ENCODE data around the gene ZDHHC22. TPM values are rescaled to one million over a fixed set of nuclear protein-coding genes. Genes with fewer than 3 reads are reported as not detected.

The ZDHHC22 gene
- total RNA-seq, 3 donors from 2014 or later, result not detected

DNA sequence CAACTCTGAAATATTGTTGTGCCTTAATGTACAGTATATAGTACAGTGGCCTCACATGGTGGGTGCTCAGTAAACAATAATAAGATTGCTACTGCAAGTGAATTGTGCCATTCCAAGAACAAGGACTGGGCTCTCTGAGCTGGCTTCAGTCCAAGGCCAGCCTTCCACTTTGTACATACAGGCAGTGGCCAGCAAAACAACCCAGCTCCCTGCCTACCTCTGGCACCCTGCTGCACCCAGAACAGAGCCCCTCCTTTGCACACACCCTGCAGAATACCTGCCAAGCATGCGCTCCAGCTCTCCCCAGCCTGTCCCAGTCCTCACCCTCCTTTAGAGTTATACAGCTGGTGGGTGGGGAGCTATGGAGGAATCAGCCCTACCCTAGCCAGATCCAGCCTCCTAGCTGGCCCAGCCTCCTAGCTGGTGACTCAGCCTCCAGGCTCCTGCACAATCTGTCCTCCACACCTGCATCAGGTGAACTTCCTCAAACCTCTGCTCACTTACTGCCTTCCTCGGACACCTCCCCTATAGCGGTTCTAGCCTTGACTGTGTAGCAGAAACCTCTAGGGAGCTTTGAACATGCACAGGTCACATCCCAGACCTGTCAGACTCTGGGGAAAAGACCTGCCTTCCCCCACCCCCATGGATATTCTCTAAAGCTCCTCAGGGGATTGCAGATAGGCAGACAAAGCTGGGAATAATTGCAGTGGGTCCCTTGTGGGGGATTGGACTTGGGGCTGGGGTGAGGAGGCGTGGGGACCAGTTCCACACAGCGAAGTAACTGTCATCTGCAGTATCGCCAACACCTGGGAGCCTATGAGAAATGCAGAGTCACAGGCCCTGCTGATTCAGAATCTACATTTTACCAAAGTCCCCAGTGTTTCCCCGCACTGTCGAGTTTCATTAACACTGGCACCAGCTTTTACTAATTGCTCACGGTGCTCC, 17.9 kb downstream of the ZDHHC22 start:
- TF ChIP-seq, protein P1, sequence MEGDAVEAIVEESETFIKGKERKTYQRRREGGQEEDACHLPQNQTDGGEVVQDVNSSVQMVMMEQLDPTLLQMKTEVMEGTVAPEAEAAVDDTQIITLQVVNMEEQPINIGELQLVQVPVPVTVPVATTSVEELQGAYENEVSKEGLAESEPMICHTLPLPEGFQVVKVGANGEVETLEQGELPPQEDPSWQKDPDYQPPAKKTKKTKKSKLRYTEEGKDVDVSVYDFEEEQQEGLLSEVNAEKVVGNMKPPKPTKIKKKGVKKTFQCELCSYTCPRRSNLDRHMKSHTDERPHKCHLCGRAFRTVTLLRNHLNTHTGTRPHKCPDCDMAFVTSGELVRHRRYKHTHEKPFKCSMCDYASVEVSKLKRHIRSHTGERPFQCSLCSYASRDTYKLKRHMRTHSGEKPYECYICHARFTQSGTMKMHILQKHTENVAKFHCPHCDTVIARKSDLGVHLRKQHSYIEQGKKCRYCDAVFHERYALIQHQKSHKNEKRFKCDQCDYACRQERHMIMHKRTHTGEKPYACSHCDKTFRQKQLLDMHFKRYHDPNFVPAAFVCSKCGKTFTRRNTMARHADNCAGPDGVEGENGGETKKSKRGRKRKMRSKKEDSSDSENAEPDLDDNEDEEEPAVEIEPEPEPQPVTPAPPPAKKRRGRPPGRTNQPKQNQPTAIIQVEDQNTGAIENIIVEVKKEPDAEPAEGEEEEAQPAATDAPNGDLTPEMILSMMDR (IDR thresholded peaks at IDR 0.05), result no peak
- TF ChIP-seq POLR2A (IDR thresholded peaks at IDR 0.05) (no peak), POLR2AphosphoS5 (IDR thresholded peaks at IDR 0.05) (no peak)
- Histone ChIP-seq H3K9me3 (no peaks in the 10 kb centered on the region), H3K36me3 (no peaks in the 10 kb centered on the region), H3K4me1 (peaks cover 5 to 11% of the 10 kb centered on the region in 2 donors), H3K27me3 (no peaks in the 10 kb centered on the region), H3K27ac (peak overlapping the region; percentile 64 to 66), H3K4me3 (peak overlapping the region in 1 of 3 donors; percentile 68)
- DNase-seq (ENCODE audit: low spot score in 2 of 2), result peak; percentile 77 to 85
- intact Hi-C loops (cut with DNase I; ENCODE audit: low total_unique reads), result no loop called here

DNA sequence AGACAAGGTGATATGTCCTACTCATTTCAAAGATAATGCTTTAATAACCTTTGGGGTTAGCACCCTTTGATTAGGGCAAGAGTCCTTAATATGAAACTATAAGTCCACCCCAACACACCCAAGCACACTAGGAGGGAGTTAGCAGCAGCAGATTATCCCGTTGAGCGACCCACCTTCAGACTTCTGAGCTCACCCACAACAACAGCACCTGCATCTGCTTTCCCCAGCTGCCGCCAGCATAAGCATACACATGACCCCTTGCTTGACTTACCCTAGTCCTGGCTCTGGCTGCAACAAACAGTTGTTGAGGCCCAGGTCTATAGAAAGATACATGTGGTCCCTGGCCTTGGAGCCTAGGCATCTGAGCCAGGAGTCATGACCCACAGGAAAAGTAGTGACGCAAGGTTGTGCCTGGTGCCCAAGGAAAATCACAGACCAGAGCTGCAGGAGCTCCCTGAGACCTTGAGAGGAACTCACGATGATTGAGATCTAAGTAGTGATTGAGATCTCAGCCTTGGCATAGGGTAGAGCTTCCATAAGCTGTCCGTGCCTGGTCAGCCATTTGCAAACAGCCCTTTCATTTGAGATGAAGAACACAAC, 19.0 kb downstream of the ZDHHC22 start:
- TF ChIP-seq POLR2A (IDR thresholded peaks at IDR 0.05) (no peak), POLR2AphosphoS5 (IDR thresholded peaks at IDR 0.05) (no peak)
- TF ChIP-seq, protein P1 (IDR thresholded peaks at IDR 0.05), result no peak
- no peaks in the 10 kb centered on the region for H3K27me3 ChIP-seq
- intact Hi-C loops (cut with DNase I; ENCODE audit: low total_unique reads), result no loop called here
- no peaks in the 10 kb centered on the region for H3K9me3 ChIP-seq
- H3K27ac ChIP-seq, result peak overlapping the region; percentile 64 to 66
- no peaks in the 10 kb centered on the region for H3K36me3 ChIP-seq
- DNase-seq (ENCODE audit: low spot score in 2 of 2), result no peak
- peaks cover 5 to 11% of the 10 kb centered on the region in 2 donors for H3K4me1 ChIP-seq
- H3K4me3 ChIP-seq, result no peak overlapping the region

GRCh38 chr14:77120771-77121743, 20.5 kb downstream of the ZDHHC22 start:
- intact Hi-C loops (cut with DNase I; ENCODE audit: low total_unique reads), result no loop called here
- Histone ChIP-seq H3K27ac (peak overlapping the region; percentile 12 to 40), H3K27me3 (no peaks in the 10 kb centered on the region), H3K9me3 (no peaks in the 10 kb centered on the region), H3K36me3 (no peaks in the 10 kb centered on the region), H3K4me3 (no peak overlapping the region), H3K4me1 (peaks cover 5 to 11% of the 10 kb centered on the region in 2 donors)
- TF ChIP-seq POLR2A (IDR thresholded peaks at IDR 0.05), result no peak
- TF ChIP-seq, protein P1 (IDR thresholded peaks at IDR 0.05), result no peak
- TF ChIP-seq POLR2AphosphoS5 (IDR thresholded peaks at IDR 0.05), result no peak
- DNase-seq (ENCODE audit: low spot score in 2 of 2), result no peak

- intact Hi-C loops (cut with DNase I; ENCODE audit: low total_unique reads), result loop anchor here (2.0 kb wide), 1 partner anchor 51 kb away; no protein-coding TSS in a partner anchor
- Histone ChIP-seq H3K4me1 (peaks cover 5 to 11% of the 10 kb centered on the region in 2 donors), H3K27ac (no peak overlapping the region), H3K4me3 (no peak overlapping the region), H3K27me3 (no peaks in the 10 kb centered on the region), H3K9me3 (no peaks in the 10 kb centered on the region), H3K36me3 (no peaks in the 10 kb centered on the region)
- TF ChIP-seq POLR2A (IDR thresholded peaks at IDR 0.05), result no peak
- TF ChIP-seq POLR2AphosphoS5 (IDR thresholded peaks at IDR 0.05), result no peak
- TF ChIP-seq, protein P1 (IDR thresholded peaks at IDR 0.05), result no peak
- DNase-seq (ENCODE audit: low spot score in 2 of 2), result no peak
These were observed 21.7 kb downstream of the ZDHHC22 start for GRCh38 chr14:77119851-77120250.

Data from breast epithelium (tissue), 4 donors.